GM19043 (cell line): ENCODE measurements around the gene PLXNA1.

ENCODE experiments used
- ATAC-seq: cut with Tn5 transposase; IDR thresholded peaks from one replicate; pipeline ENCODE4 v1.9.1; 2021; ENCODE audit warnings: low read depth; ENCODE audit not compliant: unreplicated experiment

The PLXNA1 gene

GRCh38 chr3:126999383-126999782, 16.5 kb downstream of the PLXNA1 start:
- ATAC-seq = no peak

GRCh38 chr3:127000119-127000518, 17.2 kb downstream of the PLXNA1 start:
- no peak for ATAC-seq

- no peak for ATAC-seq
Observed at GRCh38 chr3:127000761-127001160, 17.8 kb downstream of the PLXNA1 start.

- ATAC-seq = no peak
Observed at GRCh38 chr3:127001486-127002194, 18.7 kb downstream of the PLXNA1 start.

GRCh38 chr3:127002195-127003174, 19.6 kb downstream of the PLXNA1 start:
- ATAC-seq = no peak

GRCh38 chr3:127003175-127003555, 20.2 kb downstream of the PLXNA1 start:
- ATAC-seq = no peak

- no peak for ATAC-seq
Observed at GRCh38 chr3:127003601-127004280, 20.8 kb downstream of the PLXNA1 start.

- no peak for ATAC-seq
Observed at GRCh38 chr3:127004641-127005397, 21.9 kb downstream of the PLXNA1 start.

- no peak for ATAC-seq
Observed at GRCh38 chr3:127005864-127006500, 23.1 kb downstream of the PLXNA1 start.

GRCh38 chr3:127006781-127007436, 24.0 kb downstream of the PLXNA1 start:
- ATAC-seq = no peak

- ATAC-seq = no peak
Observed at GRCh38 chr3:127008236-127008635, 25.3 kb downstream of the PLXNA1 start.

- no peak for ATAC-seq
Observed at GRCh38 chr3:127009531-127009930, 26.6 kb downstream of the PLXNA1 start.

GRCh38 chr3:127011270-127011992, 28.5 kb downstream of the PLXNA1 start:
- ATAC-seq = no peak

GRCh38 chr3:127012091-127012490, 29.2 kb downstream of the PLXNA1 start:
- no peak for ATAC-seq

- ATAC-seq = no peak
Observed at GRCh38 chr3:127013181-127013580, 30.3 kb downstream of the PLXNA1 start.

GRCh38 chr3:127013758-127014535, 31.0 kb downstream of the PLXNA1 start:
- no peak for ATAC-seq

GRCh38 chr3:127014536-127015281, 31.8 kb downstream of the PLXNA1 start:
- no peak for ATAC-seq
